HFF-Myc (cell line): Measurements from ENCODE around the gene MYO16.

Experiments
- DNase-seq: peaks from one replicate; pipeline ENCODE4 v3.0.0-alpha.2; 2011; ENCODE audit warnings: low read depth; ENCODE audit errors: extremely low read depth
- H3K4me3 ChIP-seq: replicated peaks from 2 replicates; pipeline ENCODE4 v1.5.1; 2011; ENCODE audit warnings: low read depth, mild to moderate bottlenecking, control low read depth, low read length
- TF ChIP-seq, protein P1 (sequence below): IDR thresholded peaks from 2 replicates; pipeline ENCODE4 v1.5.1; 2012; ENCODE audit warnings: mild to moderate bottlenecking, low read depth, low read length, control low read depth; ENCODE audit errors: missing control alignments

Gene MYO16

GRCh38 chr13:109028624-109029023 is 399.2 kb downstream of the MYO16 start:
- TF ChIP-seq, protein P1, sequence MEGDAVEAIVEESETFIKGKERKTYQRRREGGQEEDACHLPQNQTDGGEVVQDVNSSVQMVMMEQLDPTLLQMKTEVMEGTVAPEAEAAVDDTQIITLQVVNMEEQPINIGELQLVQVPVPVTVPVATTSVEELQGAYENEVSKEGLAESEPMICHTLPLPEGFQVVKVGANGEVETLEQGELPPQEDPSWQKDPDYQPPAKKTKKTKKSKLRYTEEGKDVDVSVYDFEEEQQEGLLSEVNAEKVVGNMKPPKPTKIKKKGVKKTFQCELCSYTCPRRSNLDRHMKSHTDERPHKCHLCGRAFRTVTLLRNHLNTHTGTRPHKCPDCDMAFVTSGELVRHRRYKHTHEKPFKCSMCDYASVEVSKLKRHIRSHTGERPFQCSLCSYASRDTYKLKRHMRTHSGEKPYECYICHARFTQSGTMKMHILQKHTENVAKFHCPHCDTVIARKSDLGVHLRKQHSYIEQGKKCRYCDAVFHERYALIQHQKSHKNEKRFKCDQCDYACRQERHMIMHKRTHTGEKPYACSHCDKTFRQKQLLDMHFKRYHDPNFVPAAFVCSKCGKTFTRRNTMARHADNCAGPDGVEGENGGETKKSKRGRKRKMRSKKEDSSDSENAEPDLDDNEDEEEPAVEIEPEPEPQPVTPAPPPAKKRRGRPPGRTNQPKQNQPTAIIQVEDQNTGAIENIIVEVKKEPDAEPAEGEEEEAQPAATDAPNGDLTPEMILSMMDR, result no peak
- no peak for DNase-seq

GRCh38 chr13:109033090-109033489 is 403.7 kb downstream of the MYO16 start:
- TF ChIP-seq, protein P1, result no peak
- no peak for DNase-seq
- no peak overlapping the region for H3K4me3 ChIP-seq

More at GRCh38 chr13:109028624-109029023, 399.2 kb downstream of the MYO16 start:
- H3K4me3 ChIP-seq, result no peak overlapping the region

- TF ChIP-seq, protein P1, result no peak
- DNase-seq, result no peak
- no peak overlapping the region for H3K4me3 ChIP-seq
Measured at GRCh38 chr13:109036078-109036780, 406.8 kb downstream of the MYO16 start.

DNA sequence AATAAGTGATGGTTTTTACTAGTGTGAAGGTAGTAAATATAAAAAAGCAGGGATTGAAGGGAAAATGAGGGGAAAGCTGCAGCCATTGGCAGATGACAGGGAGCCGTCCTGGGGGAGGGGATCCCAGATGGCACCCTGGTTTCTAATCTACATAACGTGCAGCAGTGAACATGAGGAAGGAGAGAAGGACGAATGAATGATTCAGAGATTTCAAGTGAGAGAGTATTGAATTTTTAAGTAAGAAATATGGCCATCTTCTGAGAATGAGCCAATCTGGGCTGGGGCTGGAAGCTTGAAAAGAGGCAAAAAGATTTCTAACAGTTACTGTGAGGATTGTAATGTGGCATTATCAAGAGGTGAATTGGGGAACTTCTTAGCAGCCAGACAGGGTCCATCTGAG is 414.2 kb downstream of the MYO16 start:
- no peak overlapping the region for H3K4me3 ChIP-seq
- TF ChIP-seq, protein P1, result no peak
- no peak for DNase-seq

DNA sequence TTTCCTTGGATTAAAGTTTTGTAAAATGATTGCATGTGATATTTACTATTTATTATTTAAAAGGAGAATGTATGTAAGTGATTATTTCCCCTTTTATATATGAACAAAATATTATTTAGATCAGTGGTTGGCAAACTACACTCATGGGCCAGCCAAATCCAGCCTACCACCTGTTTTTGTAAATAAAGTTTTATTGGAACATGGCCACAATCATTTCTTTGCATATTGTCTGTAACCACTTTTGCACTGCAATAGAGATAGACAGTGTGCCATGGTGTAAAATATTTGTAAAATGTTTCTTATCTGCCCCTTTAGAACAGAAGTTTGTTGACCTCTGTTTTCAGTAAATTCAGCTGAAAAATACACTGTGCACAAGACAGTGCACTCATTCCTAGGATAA is 426.4 kb downstream of the MYO16 start:
- TF ChIP-seq, protein P1, result no peak

DNA sequence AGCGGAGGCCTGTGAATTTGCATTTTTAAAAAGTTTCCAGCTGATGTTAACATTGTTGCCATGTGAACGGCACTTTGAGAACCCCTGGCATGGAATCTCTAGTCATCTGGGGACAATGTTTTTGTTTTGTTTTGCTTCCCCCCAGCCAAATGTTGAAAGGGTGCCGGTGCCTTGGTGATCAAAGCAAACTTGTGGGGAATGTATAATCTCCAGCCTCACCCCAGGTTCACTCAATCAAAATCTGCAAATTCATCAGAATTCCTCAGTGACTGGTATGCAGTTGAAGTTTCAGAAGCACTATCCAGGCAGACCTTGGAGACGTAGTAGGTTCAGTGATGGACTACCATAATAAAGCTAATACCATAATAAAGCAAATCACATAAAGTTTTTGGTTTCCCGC is 428.7 kb downstream of the MYO16 start:
- H3K4me3 ChIP-seq, result no peak overlapping the region
- TF ChIP-seq, protein P1, result no peak
- no peak for DNase-seq

More for the DNA sequence above, 426.4 kb downstream of the MYO16 start:
- no peak overlapping the region for H3K4me3 ChIP-seq
- no peak for DNase-seq

GRCh38 chr13:109072505-109072904 is 443.1 kb downstream of the MYO16 start:
- TF ChIP-seq, protein P1, result no peak
- H3K4me3 ChIP-seq, result no peak overlapping the region

More at GRCh38 chr13:109072505-109072904, 443.1 kb downstream of the MYO16 start:
- no peak for DNase-seq
